Fibroblast of skin of left biceps (primary cell): ENCODE measurements around the gene ABCG1.

Source experiments
- DNase-seq, 2 experiments: peaks; one replicate each; pipeline ENCODE4 v3.0.0-alpha.2; 2013; ENCODE audit warnings: low read depth in 2 of 2

Gene ABCG1

DNA sequence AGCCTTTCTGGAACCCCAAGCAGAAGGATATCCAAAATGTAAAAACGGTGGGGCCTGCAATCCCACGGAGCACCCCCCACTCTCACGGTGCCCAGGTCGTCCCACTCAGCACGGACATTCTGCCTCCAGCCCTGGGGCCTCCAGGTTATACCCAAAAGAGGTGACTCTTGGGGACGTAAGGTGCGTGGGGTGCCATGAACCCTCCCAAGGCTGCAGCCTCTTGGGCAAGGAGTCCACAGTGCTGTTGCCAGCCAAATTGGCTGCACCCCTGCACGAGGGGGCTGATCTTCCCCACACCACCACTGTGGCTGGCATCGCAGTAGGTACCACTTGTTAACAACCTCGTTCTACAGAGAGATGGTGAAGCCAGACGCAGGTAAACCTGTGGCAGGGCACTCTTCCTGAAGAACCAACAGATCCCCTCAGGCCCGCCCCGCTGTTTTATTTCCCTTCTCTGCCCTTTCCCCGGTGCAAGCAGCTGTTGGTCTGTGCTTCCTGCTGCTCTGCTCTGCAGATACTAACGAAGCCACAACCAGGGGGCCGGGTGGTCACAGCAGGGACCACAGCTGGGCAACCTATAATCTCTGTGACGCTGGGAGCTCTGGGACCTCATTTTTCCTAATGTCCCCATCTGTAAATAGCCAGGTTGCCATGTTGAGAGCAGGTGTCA lies 87.6 kb downstream of the ABCG1 start:
- DNase-seq = no peak

- DNase-seq = no peak
Observed at GRCh38 chr21:42307106-42307505, 88.2 kb downstream of the ABCG1 start.

GRCh38 chr21:42308161-42308913 lies 89.4 kb downstream of the ABCG1 start:
- DNase-seq = no peak

- DNase-seq = no peak
Observed at GRCh38 chr21:42308914-42309752, 90.2 kb downstream of the ABCG1 start.

GRCh38 chr21:42309753-42310213 lies 90.8 kb downstream of the ABCG1 start:
- DNase-seq = no peak

- DNase-seq = no peak
Observed at GRCh38 chr21:42310411-42311001, 91.6 kb downstream of the ABCG1 start.

GRCh38 chr21:42311160-42311559 lies 92.2 kb downstream of the ABCG1 start:
- no peak for DNase-seq

DNA sequence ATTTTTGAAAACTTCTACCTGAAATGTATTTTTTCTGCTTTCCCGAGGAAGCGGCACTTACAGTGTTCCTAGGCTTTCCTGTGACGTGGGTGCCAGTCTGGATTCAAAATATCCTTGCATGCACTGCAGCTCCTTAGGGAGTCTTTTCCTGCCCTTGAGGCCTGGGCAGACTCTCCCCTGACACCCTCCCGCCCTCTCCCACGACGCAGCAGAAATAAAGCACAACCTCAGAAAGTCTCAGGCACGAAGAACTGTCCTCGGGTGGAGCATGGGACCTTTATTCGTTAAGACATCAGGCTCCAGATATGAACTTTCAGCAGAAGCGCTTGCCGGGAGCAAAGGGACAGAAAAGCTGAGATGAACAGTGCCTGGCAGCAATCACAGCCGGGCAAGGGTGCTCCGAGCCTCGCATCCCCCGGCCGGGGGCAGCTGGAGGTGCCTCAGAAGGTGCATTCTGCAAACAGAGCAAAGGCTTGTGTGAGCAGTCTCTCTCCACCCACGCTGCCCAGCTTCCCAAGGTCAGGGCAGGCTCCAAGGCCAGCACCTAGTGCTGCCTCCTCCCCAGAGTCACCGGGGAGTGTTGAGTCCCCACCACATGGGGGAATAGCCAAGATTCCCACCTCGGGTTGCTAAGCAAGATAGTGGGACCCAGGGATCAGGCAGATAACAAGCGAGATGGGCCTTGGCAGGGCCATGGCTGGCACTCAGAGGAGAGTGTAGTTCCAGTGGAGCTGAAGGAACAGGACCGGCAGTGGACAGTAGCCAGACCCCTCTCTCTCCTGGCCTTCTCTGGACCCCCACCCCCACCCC lies 93.1 kb downstream of the ABCG1 start:
- no peak for DNase-seq

GRCh38 chr21:42312626-42313104 lies 93.7 kb downstream of the ABCG1 start:
- DNase-seq = no peak

GRCh38 chr21:42313501-42313969 lies 94.6 kb downstream of the ABCG1 start:
- no peak for DNase-seq

DNA sequence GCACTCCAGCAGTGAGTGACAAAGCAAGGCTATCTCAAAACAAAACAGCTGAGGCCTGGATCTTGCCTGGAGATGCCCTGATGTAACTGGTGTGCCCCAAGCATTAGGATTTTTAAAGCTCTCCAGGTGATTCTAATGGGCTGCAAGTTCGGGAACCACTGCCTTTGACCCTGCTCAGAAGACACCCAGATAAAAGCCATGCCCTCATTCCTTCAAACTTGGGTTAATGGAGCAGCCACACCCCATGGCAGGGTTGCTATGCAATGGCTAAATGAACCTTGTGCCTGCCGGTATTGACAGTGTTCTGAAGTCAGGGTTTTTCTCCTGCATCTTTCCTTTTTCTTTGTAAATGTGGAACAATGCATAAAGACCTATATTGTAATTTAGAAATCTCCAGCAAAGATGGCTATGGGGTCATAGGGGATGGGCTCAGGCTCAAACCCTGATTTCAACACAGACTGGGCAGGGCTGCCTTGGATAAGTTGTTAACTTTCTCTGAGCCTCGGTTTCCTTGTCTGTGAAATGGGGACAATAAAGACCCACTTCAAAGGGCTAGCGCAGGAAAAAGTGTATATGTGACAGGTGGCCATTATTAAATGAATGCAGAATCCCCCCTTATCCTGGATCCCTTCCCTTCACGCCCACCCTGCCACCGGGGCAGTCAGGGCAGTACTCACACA lies 95.8 kb downstream of the ABCG1 start:
- DNase-seq = no peak

DNA sequence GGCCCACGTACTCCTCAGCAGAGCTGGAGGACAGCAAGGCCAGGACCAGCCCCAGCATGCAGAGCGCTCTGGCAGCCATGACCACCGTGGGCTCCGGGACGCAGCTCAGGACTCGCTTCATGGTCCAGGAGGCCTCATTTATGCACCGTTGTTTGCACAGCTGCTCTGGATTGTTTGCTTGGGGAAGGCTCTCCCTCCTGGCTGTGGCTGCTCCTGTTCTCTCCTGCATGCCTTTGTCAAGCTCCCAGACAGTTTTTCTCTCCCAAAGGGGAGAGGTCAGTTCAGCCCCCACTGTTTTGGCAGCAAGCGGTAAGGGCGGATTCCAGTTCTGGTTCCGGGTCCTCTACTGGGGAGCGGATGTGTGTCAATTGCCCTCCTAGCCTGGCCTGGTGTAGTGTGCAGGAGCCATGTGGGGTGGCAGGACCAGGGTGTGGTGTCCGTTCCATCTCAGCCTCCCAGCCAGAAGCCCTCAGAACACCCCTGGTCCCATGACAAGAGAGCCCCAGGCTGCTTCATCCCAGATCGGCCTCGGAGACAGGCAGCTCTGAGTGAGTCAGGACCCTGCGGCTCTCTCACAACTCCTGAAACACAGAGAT lies 96.5 kb downstream of the ABCG1 start, which contains the start of gene TFF3:
Gene TFF3 (minus strand): TSS at position 114 of the 596 bp plus-strand sequence. CDS start 35 bp downstream, at position 79.
- DNase-seq = no peak

DNA sequence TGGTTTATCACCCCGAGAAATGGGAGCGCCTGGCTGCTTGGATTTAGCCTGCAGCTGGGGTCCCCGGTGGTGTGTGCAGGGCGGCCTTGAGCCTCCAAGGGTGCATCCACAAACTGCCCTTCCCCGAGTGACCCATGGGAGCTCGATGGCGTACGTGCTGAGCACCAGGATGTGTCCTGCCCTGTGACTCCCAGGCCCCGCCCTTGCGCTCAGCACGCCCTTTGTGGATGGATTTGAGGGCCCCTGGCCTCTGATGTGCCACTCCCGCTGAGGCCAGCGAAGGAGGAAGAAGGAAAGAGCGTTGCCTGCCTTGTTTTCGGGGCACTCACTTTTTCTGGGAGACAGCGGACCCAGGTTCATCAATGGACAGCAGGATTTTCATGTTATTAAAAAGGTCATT lies 98.0 kb downstream of the ABCG1 start:
- DNase-seq = no peak

DNA sequence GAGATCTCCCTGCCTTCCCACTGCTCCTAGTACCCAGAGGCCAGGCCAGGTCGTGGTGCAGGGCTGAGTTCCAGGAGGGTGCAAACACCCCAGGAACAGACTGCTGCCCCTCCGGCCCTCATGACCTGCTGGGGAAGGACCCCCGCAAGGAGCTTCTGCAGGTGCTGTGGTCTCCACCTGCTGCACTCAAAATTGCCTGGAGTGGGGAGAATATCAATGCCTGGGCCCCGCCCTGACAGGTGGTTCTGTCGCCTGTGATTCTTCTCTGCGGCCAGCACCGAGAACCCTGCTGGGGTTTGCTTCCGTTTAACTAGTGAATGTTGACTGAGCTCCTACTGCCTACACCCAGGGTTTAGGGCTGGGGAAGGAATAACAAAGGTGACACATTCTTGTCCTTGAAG lies 98.4 kb downstream of the ABCG1 start:
- DNase-seq = no peak

- no peak for DNase-seq
Observed at GRCh38 chr21:42317826-42318746, 99.1 kb downstream of the ABCG1 start.

- DNase-seq = no peak
Observed at GRCh38 chr21:42319376-42319775, 100.4 kb downstream of the ABCG1 start.

DNA sequence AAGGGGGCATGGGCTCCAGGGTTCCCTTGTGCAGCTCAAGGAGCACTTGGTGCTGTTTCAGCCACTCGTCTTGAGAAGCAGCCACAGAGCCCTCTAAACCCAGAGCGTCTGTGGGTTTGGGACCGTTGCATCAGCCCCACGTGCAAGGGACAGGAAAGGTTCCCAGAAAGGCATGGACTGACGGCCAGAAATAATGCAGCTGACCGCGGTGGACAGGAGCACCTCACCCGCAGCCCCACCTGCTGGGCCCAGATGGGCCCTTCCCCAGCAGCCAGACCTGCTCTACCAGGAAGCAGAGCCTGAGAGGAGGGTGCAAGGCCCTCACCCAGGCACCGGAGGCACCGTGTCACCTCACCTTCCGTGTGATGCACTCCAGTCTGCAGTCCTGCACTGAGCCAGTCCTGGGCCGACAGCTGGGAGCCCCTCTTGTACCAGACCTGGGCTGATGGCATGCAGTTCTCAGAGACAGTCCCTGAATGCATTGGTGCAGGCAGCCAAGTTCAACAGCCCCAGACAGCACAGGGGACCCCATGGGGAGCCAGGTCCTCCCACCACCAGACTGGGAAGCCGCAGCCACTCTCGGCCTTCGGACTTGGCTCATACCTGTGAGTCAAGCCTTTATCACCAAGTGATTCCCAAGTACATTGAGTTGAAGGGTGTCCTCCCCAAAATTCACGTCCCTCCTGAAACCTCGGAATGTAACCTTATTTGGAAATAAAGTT lies 101.1 kb downstream of the ABCG1 start:
- DNase-seq = no peak

- DNase-seq = no peak
Observed at GRCh38 chr21:42320791-42321190, 101.9 kb downstream of the ABCG1 start.
